BE2C (cell line): Measurements from ENCODE around the gene CES3.
"Not testable (repeated sequence)": the region's sequence is repeated elsewhere in the genome, so short reads cannot be mapped to it uniquely, and the experiment has no call there.

Experiments used
- DNase-seq: peaks from one replicate; pipeline ENCODE4 v3.0.0-alpha.2; 2020
- H3K27me3 ChIP-seq: fragments of 250-450 bp; sonication (Bioruptor Pico); 2 replicates; pipeline ENCODE4 v1.5.1; 2020; ENCODE audit warnings: mild to moderate bottlenecking
- H3K36me3 ChIP-seq: fragments of 250-450 bp; sonication (Bioruptor Pico); 2 replicates; pipeline ENCODE4 v1.5.1; 2020; ENCODE audit warnings: mild to moderate bottlenecking
- H3K4me1 ChIP-seq: fragments of 250-450 bp; sonication (Bioruptor Pico); 2 replicates; pipeline ENCODE4 v1.5.1; 2020
- H3K4me3 ChIP-seq: 2 replicates; pipeline ENCODE4 v1.5.1; 2011; ENCODE audit warnings: low read depth, low read length
- H3K9me3 ChIP-seq: fragments of 250-450 bp; sonication (Bioruptor Pico); 2 replicates; pipeline ENCODE4 v1.5.1; 2020
- CTCF ChIP-seq: IDR thresholded peaks from 2 replicates; pipeline ENCODE4 v1.5.1; 2012; ENCODE audit warnings: mild to moderate bottlenecking, low read depth, low read length

CES3 gene

GRCh38 chr16:66988197-66988788, 27.2 kb downstream of the CES3 start, which contains the start of gene CES4A:
Gene CES4A (plus strand): TSS chr16:66988589. CDS start chr16:66988773, 184 bp downstream.
- TF ChIP-seq CTCF: no peak
- no peak for DNase-seq
- no peaks in the 10 kb centered on the region for H3K27me3 ChIP-seq
- no peak within 1 kb of the TSS for H3K4me3 ChIP-seq
- H3K36me3 ChIP-seq: no peaks in the 10 kb centered on the region
- H3K9me3 ChIP-seq: no peaks in the 10 kb centered on the region
- no peaks in the 10 kb centered on the region for H3K4me1 ChIP-seq

GRCh38 chr16:66991545-66992077, 30.5 kb downstream of the CES3 start:
- Histone ChIP-seq H3K27me3 (no peaks in the 10 kb centered on the region), H3K36me3 (no peaks in the 10 kb centered on the region), H3K4me1 (no peaks in the 10 kb centered on the region), H3K9me3 (no peaks in the 10 kb centered on the region), H3K4me3 (no peak overlapping the region)
- DNase-seq: no peak
- TF ChIP-seq CTCF: no peak

GRCh38 chr16:66993558-66993957, 32.5 kb downstream of the CES3 start:
- H3K27me3 ChIP-seq, H3K9me3 ChIP-seq, H3K4me3 ChIP-seq, DNase-seq, H3K36me3 ChIP-seq, H3K4me1 ChIP-seq: not testable (repeated sequence)

GRCh38 chr16:66996324-66996982, 35.4 kb downstream of the CES3 start:
- H3K4me3 ChIP-seq: no peak overlapping the region

GRCh38 chr16:66996983-66997358, 35.9 kb downstream of the CES3 start:
- H3K4me3 ChIP-seq: no peak overlapping the region
- no peak for DNase-seq
- no peak for TF ChIP-seq CTCF
- no peaks in the 10 kb centered on the region for H3K36me3 ChIP-seq
- H3K27me3 ChIP-seq: no peaks in the 10 kb centered on the region
- H3K9me3 ChIP-seq: no peaks in the 10 kb centered on the region
- H3K4me1 ChIP-seq: no peaks in the 10 kb centered on the region

More at GRCh38 chr16:66996324-66996982, 35.4 kb downstream of the CES3 start:
- no peaks in the 10 kb centered on the region for H3K36me3 ChIP-seq
- no peaks in the 10 kb centered on the region for H3K9me3 ChIP-seq
- H3K4me1 ChIP-seq: no peaks in the 10 kb centered on the region
- no peak for TF ChIP-seq CTCF
- no peak for DNase-seq
- no peaks in the 10 kb centered on the region for H3K27me3 ChIP-seq

- TF ChIP-seq CTCF: no peak
- H3K27me3 ChIP-seq: no peaks in the 10 kb centered on the region
- peak overlapping the region; percentile 52 for H3K4me3 ChIP-seq
- H3K36me3 ChIP-seq: no peaks in the 10 kb centered on the region
- H3K4me1 ChIP-seq: no peaks in the 10 kb centered on the region
- peak; percentile 70 for DNase-seq
- no peaks in the 10 kb centered on the region for H3K9me3 ChIP-seq
Observed at GRCh38 chr16:67000384-67001351, 39.6 kb downstream of the CES3 start.
